Germinal center (tissue), 1 donor: ENCODE measurements around the gene HSPA6.
A peak's percentile ranks its signal among the peaks of the same experiment; 100 is the strongest.
"Not testable (repeated sequence)": the region's sequence is repeated elsewhere in the genome, so short reads cannot be mapped to it uniquely, and the experiment has no call there.

Source experiments
- DNase-seq: peaks from one replicate; pipeline ENCODE4 v3.0.0; 2012; ENCODE audit warnings: mixed read lengths, low spot score

The HSPA6 gene

GRCh38 chr1:161532644-161533567, 8.6 kb downstream of the HSPA6 start:
- DNase-seq: not testable (repeated sequence)

- DNase-seq: not testable (repeated sequence)
Observed at GRCh38 chr1:161537068-161537669, 12.8 kb downstream of the HSPA6 start.

- not testable (repeated sequence) for DNase-seq
Observed at GRCh38 chr1:161538925-161539479, 14.7 kb downstream of the HSPA6 start.

GRCh38 chr1:161539731-161540569, 15.6 kb downstream of the HSPA6 start:
- DNase-seq: peak; percentile 9

GRCh38 chr1:161540570-161540960, 16.2 kb downstream of the HSPA6 start:
- DNase-seq: not testable (repeated sequence)

- not testable (repeated sequence) for DNase-seq
Observed at GRCh38 chr1:161542091-161542559, 17.8 kb downstream of the HSPA6 start.

GRCh38 chr1:161543125-161543524, 18.8 kb downstream of the HSPA6 start:
- not testable (repeated sequence) for DNase-seq

- DNase-seq: not testable (repeated sequence)
Observed at GRCh38 chr1:161545005-161545731, 20.8 kb downstream of the HSPA6 start.

GRCh38 chr1:161547995-161548741, 23.8 kb downstream of the HSPA6 start:
- not testable (repeated sequence) for DNase-seq

GRCh38 chr1:161548749-161549406, 24.5 kb downstream of the HSPA6 start:
- DNase-seq: not testable (repeated sequence)

GRCh38 chr1:161549652-161550051, 25.3 kb downstream of the HSPA6 start, which contains the start of gene FCGR3A:
Gene FCGR3A (minus strand): TSS chr1:161549818. CDS start chr1:161549736, 82 bp downstream.
- no peak for DNase-seq

GRCh38 chr1:161550942-161551341, 26.6 kb downstream of the HSPA6 start:
- DNase-seq: not testable (repeated sequence)

GRCh38 chr1:161553631-161554030, 29.3 kb downstream of the HSPA6 start:
- not testable (repeated sequence) for DNase-seq

GRCh38 chr1:161554340-161554739, 30.0 kb downstream of the HSPA6 start:
- DNase-seq: not testable (repeated sequence)

- not testable (repeated sequence) for DNase-seq
Observed at GRCh38 chr1:161554815-161555417, 30.6 kb downstream of the HSPA6 start.

- DNase-seq: not testable (repeated sequence)
Observed at GRCh38 chr1:161556143-161556542, 31.8 kb downstream of the HSPA6 start.

GRCh38 chr1:161556990-161557389, 32.6 kb downstream of the HSPA6 start:
- DNase-seq: not testable (repeated sequence)

- DNase-seq: not testable (repeated sequence)
Observed at GRCh38 chr1:161557506-161558450, 33.4 kb downstream of the HSPA6 start.
